Heart left ventricle (tissue), 16 donors: ENCODE data around the gene GRM2. TPM values are rescaled to one million over a fixed set of nuclear protein-coding genes. Genes with fewer than 3 reads are reported as not detected.

ENCODE experiments used
- ATAC-seq, 4 donors: fragments of 200-7000 bp; cut with Tn5 transposase; one replicate each; pipeline ENCODE4 v1.9.1; 2020 to 2022; ENCODE audit warnings: moderate library complexity in 4 of 4, mild to moderate bottlenecking in 3 of 4, moderate number of reproducible peaks in 1 of 4
- DNase-seq, 5 donors: peaks; one replicate each; pipeline ENCODE4 v3.0.0-alpha.2; 2020
- H3K27ac ChIP-seq, 12 donors: fragments of 200-600 bp; sonication (generic) in 4 of 12; one replicate each; pipeline versions ENCODE4 v1.5.0 to v1.8.0; 2016 to 2022; ENCODE audit warnings: mild to moderate bottlenecking in 2 of 12
- H3K27me3 ChIP-seq, 9 donors: fragments of 200-600 bp; sonication (generic) in 2 of 9; one replicate each; pipeline versions ENCODE4 v1.5.1 to v1.8.0; 2016 to 2022; ENCODE audit warnings: mild to moderate bottlenecking in 3 of 9
- H3K36me3 ChIP-seq, 9 donors: fragments of 200-600 bp; sonication (generic) in 2 of 9; one replicate each; pipeline versions ENCODE4 v1.5.0 to v1.8.0; 2018 to 2022; ENCODE audit warnings: mild to moderate bottlenecking in 2 of 9
- H3K4me1 ChIP-seq, 12 donors: fragments of 200-600 bp; sonication (generic) in 4 of 12; one replicate each; pipeline versions ENCODE4 v1.5.0 to v1.8.0; 2016 to 2022; ENCODE audit warnings: mild to moderate bottlenecking in 3 of 12
- H3K4me3 ChIP-seq, 12 donors: fragments of 200-600 bp; sonication (generic) in 4 of 12; one replicate each; pipeline versions ENCODE4 v1.5.0 to v1.8.0; 2017 to 2022; ENCODE audit warnings: mild to moderate bottlenecking in 9 of 12, moderate library complexity in 4 of 12
- H3K9me3 ChIP-seq, 12 donors: fragments of 200-600 bp; sonication (generic) in 4 of 12; one replicate each; pipeline versions ENCODE4 v1.5.0 to v1.8.0; 2016 to 2022; ENCODE audit warnings: mild to moderate bottlenecking in 1 of 12
- CTCF ChIP-seq, 12 donors: fragments of 200-600 bp; sonication (generic) in 4 of 12; IDR thresholded peaks; one replicate each; pipeline versions ENCODE4 v1.5.0 to v1.8.0; 2018 to 2022; ENCODE audit warnings: antibody characterized with exemption in 12 of 12, mild to moderate bottlenecking in 5 of 12
- POLR2A ChIP-seq, 2 donors: fragments of 450-650 bp; IDR thresholded peaks; one replicate each; pipeline ENCODE4 v1.6.1; 2017; ENCODE audit warnings: antibody characterized with exemption in 2 of 2, mild to moderate bottlenecking in 2 of 2, moderate library complexity in 2 of 2
- WGBS, 4 donors: extraction: QIAGEN DNeasy Blood & Tissue Kit in 2 of 4; methylation state at CpG; one replicate each; pipeline versions ENCODE4 v1.1.5 to v1.1.7; 2013 to 2018; 5-methylcytosine and 5-hydroxymethylcytosine counted together
- intact Hi-C, 10 donors: fragments of 100-400 bp; cut with DNase I; formaldehyde crosslinking; loops; one replicate each; pipeline versions ENCODE4 v1.11.1 to v1.14.2; 2022
- polyA plus RNA-seq, 2 donors: library from polyadenylated mRNA; stranded (reverse); fragments of 200-250 nt; gene quantifications; one replicate each; pipeline ENCODE4 v1.2.3, GENCODE V29; 2013
- total RNA-seq, 9 donors: library from RNA; depleted of rRNA in 2 of 9; stranded (reverse); fragments of >200 nt in 2 of 9; fragmentation: NEBNext Ultra II Directional in 3 of 9; extraction: Animal tissue kit (Norgen Biotek cat#: 25700) in 3 of 9; gene quantifications; one replicate each; pipeline versions ENCODE4 v1.1.0 to v1.2.4, GENCODE V29; 2016 to 2023
- donor health status: ischemic (EF 13 %, LVEDD 7.1; RV severe dilation, severe dysfunction).
- donor health status: healthy with polysubstance abuse.
- donor health status: DM: no; HTN: yes; CAD: no.
- donor health status: DM: no; HTN: no; CAD: no.
- donor health status: ischemic (EF 25% LVEDD 6.9; RV normal size, moderate dysfunction).
- donor health status: ischemic (EF 25% LVEDD 5.7; RV mildly dilated, moderate dysfunction).
- donor health status: healthy.
- donor health status: DM: yes; HTN: yes; CAD: no.
- donor health status: ischemic (EF 35%, LVEDD 5.7; RV mildly dilated, moderate dysfunction).
- donor health status: nonischemic (EF 11% LVEDD 7.7; RV severe dilation, severe dysfunction).
- donor health status: DM: yes; HTN: yes; CAD: no.
- donor health status: PGD.
- donor health status: ischemic (EF 29% LVEDD 5.4; RV normal size, mild dysfunction).
- donor health status: nonischemic (EF 23%, LVEDD 6.1; RV moderate dilation, normal function).

The GRM2 gene
- total and polyA plus RNA-seq, 11 donors = 0.03 to 0.95 (median 0.40) TPM; not detected in 2

- Histone ChIP-seq H3K36me3 (peaks cover 0 to 4% (median 0%) of the 10 kb centered on the region in 9 donors), H3K4me1 (peaks cover 2 to 49% (median 32%) of the 10 kb centered on the region in 12 donors), H3K27me3 (no peaks in the 10 kb centered on the region), H3K4me3 (no peak overlapping the region), H3K9me3 (no peaks in the 10 kb centered on the region), H3K27ac (no peak overlapping the region)
- TF ChIP-seq CTCF (IDR thresholded peaks at IDR 0.05) (no peak), POLR2A (IDR thresholded peaks at IDR 0.05) (no peak)
- no peak for ATAC-seq
- no peak for DNase-seq
- WGBS, 4 donors = 94 to 100% (median 98%) methylated on average over 1 of the region's 1 CpG
- intact Hi-C loops = loop anchor here in 9 of 10 donors (1.0 to 10.0 kb wide), 5 partner anchors 166 to 276 kb away; partner anchors contain the start of genes DCAF1 (in 3 of the 9) and RBM15B (in 2 of the 9)
These were observed 38.1 kb upstream of the GRM2 start for GRCh38 chr3:51668756-51669155.

- intact Hi-C loops = loop anchor here in 9 of 10 donors (1.0 to 10.0 kb wide), 6 partner anchors 167 to 285 kb away; partner anchors contain the start of genes RBM15B (in 5 of the 9), DCAF1 (in 3 of the 9) and MANF (in 1 of the 9)
- peaks cover 2 to 56% (median 35%) of the 10 kb centered on the region in 12 donors for H3K4me1 ChIP-seq
- DNase-seq = peak; percentile 71 to 91 (median 84)
- no peak overlapping the region for H3K4me3 ChIP-seq
- no peaks in the 10 kb centered on the region for H3K9me3 ChIP-seq
- TF ChIP-seq CTCF (IDR thresholded peaks at IDR 0.05) = peak; percentile 91 to 98 (median 96)
- TF ChIP-seq POLR2A (IDR thresholded peaks at IDR 0.05) = no peak
- WGBS, 4 donors = 48 to 58% (median 53%) methylated on average over 8 to 9 of the region's 9 CpGs
- peak overlapping the region in 1 of 12 donors; percentile 58 for H3K27ac ChIP-seq
- H3K27me3 ChIP-seq = no peaks in the 10 kb centered on the region
- H3K36me3 ChIP-seq = peaks cover 0 to 6% (median 1%) of the 10 kb centered on the region in 9 donors
- ATAC-seq = peak in 3 of 4 donors; percentile 27 to 32 (median 32)
These were observed 37.4 kb upstream of the GRM2 start for GRCh38 chr3:51669241-51670052.

DNA sequence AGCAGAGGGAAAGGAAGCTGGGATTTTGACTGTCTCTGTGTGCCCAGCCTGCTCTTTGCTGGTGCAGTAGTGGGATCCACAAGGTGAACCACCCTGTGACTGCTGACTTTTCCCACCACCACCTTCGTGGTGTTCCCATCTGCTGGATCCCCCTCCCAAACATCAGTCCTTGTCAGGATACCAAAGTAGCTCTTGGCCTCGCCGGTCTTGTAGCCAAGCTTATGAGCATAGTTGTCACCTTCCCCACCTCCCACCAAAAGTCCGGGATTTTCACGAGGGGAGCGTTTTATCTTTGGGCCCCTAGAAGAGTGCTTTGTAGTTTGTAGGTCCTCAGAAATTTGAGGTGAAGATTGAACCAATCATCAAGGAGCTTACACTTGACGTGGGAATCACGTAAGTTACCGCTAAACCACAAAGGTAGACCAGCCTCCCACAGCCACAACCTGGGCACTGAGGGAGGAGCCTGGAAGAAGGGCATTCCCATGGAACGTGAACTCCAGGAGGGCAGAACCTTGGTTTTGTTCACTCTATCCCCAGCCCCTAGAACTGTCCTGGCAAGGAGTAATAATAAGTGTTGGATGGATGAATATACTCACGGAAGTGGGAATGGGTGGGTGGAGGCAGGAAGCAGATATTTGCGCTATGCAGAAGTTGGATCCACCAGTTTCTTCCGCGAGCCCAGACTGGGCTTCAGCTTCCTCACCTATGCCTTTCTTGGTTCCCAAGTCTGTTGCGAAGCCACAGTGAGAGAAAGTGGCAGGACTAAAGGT, 36.6 kb upstream of the GRM2 start:
- H3K27me3 ChIP-seq = no peaks in the 10 kb centered on the region
- TF ChIP-seq CTCF (IDR thresholded peaks at IDR 0.05) (no peak), POLR2A (IDR thresholded peaks at IDR 0.05) (no peak)
- no peak for DNase-seq
- ATAC-seq = no peak
- H3K9me3 ChIP-seq = no peaks in the 10 kb centered on the region
- H3K4me3 ChIP-seq = peak overlapping the region; percentile 72 to 97 (median 86)
- peak overlapping the region; percentile 44 to 99 (median 96) for H3K27ac ChIP-seq
- 68 to 72% (median 69%) methylated on average over 15 of the region's 15 CpGs for WGBS, 4 donors
- peaks cover 2 to 62% (median 35%) of the 10 kb centered on the region in 12 donors for H3K4me1 ChIP-seq
- intact Hi-C loops = loop anchor here in 4 of 10 donors (10.0 kb wide), 2 partner anchors 275 to 285 kb away; partner anchors contain the start of genes RBM15B (in 3 of the 4) and MANF (in 1 of the 4)
- H3K36me3 ChIP-seq = peaks cover 0 to 14% (median 9%) of the 10 kb centered on the region in 9 donors
